ENCODE results near the gene MAFG. TPM values are rescaled to one million over a fixed set of nuclear protein-coding genes. Genes with fewer than 3 reads are reported as not detected.

The MAFG gene
- total and polyA plus RNA-seq, 2 of the 13 experiments (the other 11 are each of a cell fraction or from before 2014, with no cell fraction given), result 14.5 to 20.0 TPM

- TF ChIP-seq ZBTB34 (CRISPR knock-in tag; IDR thresholded peaks at IDR 0.05) (no peak), MYNN (CRISPR knock-in tag; IDR thresholded peaks at IDR 0.05; ENCODE audit: low read depth) (no peak), ZNF230 (CRISPR knock-in tag; IDR thresholded peaks at IDR 0.05) (no peak), ZNF770 (CRISPR knock-in tag; IDR thresholded peaks at IDR 0.05) (peak; percentile 72), NR2F2 (IDR thresholded peaks at IDR 0.05; ENCODE audit: borderline replicate concordance, low read depth) (no peak), CBX2 (IDR thresholded peaks at IDR 0.05; ENCODE audit: low read depth, low read length) (no peak), CBX2 (CRISPR knock-in tag; IDR thresholded peaks at IDR 0.05; ENCODE audit: low read depth) (no peak), ZNF674 (CRISPR knock-in tag; IDR thresholded peaks at IDR 0.05; ENCODE audit: low read depth) (no peak), HIVEP1 (CRISPR knock-in tag; IDR thresholded peaks at IDR 0.05) (no peak), HNRNPK (IDR thresholded peaks at IDR 0.05; ENCODE audit: low read depth, low read length, poor library complexity, severe bottlenecking) (no peak), ZNF564 (CRISPR knock-in tag; IDR thresholded peaks at IDR 0.05) (no peak), ATF5 (CRISPR knock-in tag; IDR thresholded peaks at IDR 0.05; ENCODE audit: low read depth) (no peak), ATF7-NPFF (CRISPR knock-in tag; IDR thresholded peaks at IDR 0.05; ENCODE audit: low read depth) (no peak), ZNF687 (CRISPR knock-in tag; IDR thresholded peaks at IDR 0.05) (peak; percentile 58), ZNF44 (CRISPR knock-in tag; IDR thresholded peaks at IDR 0.05) (no peak), ZUFSP (CRISPR knock-in tag; IDR thresholded peaks at IDR 0.05; ENCODE audit: borderline replicate concordance) (no peak), ATF3 (CRISPR knock-in tag; IDR thresholded peaks at IDR 0.05) (peak; percentile 68), AGO2 (optimal IDR thresholded peaks at IDR 0.05; ENCODE audit: low read depth, low read length) (peak; percentile 65)
These were observed 26.9 kb upstream of the MAFG start (continued) for GRCh38 chr17:81954131-81955057.

All from HepG2 (cell line).